BLaER1 (cell line): ENCODE measurements around the gene AUTS2.

Source experiments
- H3K27ac ChIP-seq: shearing (Covaris generic); formaldehyde crosslinking; 2 replicates; pipeline ENCODE4 v1.8.1; 2022
- H3K27me3 ChIP-seq: shearing (Covaris generic); formaldehyde crosslinking; 2 replicates; pipeline ENCODE4 v1.8.1; 2022
- H3K36me3 ChIP-seq: shearing (Covaris generic); formaldehyde crosslinking; 2 replicates; pipeline ENCODE4 v1.8.1; 2022
- H3K4me1 ChIP-seq: shearing (Covaris generic); formaldehyde crosslinking; 2 replicates; pipeline ENCODE4 v1.8.1; 2022
- H3K4me2 ChIP-seq: shearing (Covaris generic); formaldehyde crosslinking; 2 replicates; pipeline ENCODE4 v1.8.1; 2022
- H3K4me3 ChIP-seq: shearing (Covaris generic); formaldehyde crosslinking; 2 replicates; pipeline ENCODE4 v1.8.1; 2022
- H3K9ac ChIP-seq: shearing (Covaris generic); formaldehyde crosslinking; 2 replicates; pipeline ENCODE4 v1.8.1; 2022
- H3K9me3 ChIP-seq: shearing (Covaris generic); formaldehyde crosslinking; 2 replicates; pipeline ENCODE4 v1.8.1; 2022
- H4K20me1 ChIP-seq: shearing (Covaris generic); formaldehyde crosslinking; 2 replicates; pipeline ENCODE4 v1.8.1; 2022
- Cebpa-rat ChIP-seq: shearing (Covaris generic); IDR thresholded peaks from 2 replicates; pipeline ENCODE4 v1.8.1; 2022

Gene AUTS2

GRCh38 chr7:70017357-70017756, 419.1 kb downstream of the AUTS2 start:
- H3K4me3 ChIP-seq, result no peak overlapping the region
- no peaks in the 10 kb centered on the region for H3K9me3 ChIP-seq
- H3K27ac ChIP-seq, result no peak overlapping the region
- H4K20me1 ChIP-seq, result peaks cover 20% of the 10 kb centered on the region; the same call in 1 of the 2 replicates
- no peaks in the 10 kb centered on the region for H3K27me3 ChIP-seq
- no peak overlapping the region for H3K4me2 ChIP-seq
- H3K4me1 ChIP-seq, result peaks cover 43% of the 10 kb centered on the region
- no peak overlapping the region for H3K9ac ChIP-seq
- no peak for TF ChIP-seq Cebpa-rat
- H3K36me3 ChIP-seq, result no peaks in the 10 kb centered on the region

GRCh38 chr7:70018700-70019099, 420.4 kb downstream of the AUTS2 start:
- no peaks in the 10 kb centered on the region for H3K9me3 ChIP-seq
- no peak overlapping the region for H3K9ac ChIP-seq
- H3K36me3 ChIP-seq, result no peaks in the 10 kb centered on the region
- H3K4me1 ChIP-seq, result peaks cover 29% of the 10 kb centered on the region
- no peak for TF ChIP-seq Cebpa-rat
- peaks cover 33% of the 10 kb centered on the region for H4K20me1 ChIP-seq
- no peaks in the 10 kb centered on the region for H3K27me3 ChIP-seq
- H3K27ac ChIP-seq, result no peak overlapping the region
- H3K4me2 ChIP-seq, result no peak overlapping the region
- no peak overlapping the region for H3K4me3 ChIP-seq

GRCh38 chr7:70027867-70028266, 429.6 kb downstream of the AUTS2 start:
- H3K27ac ChIP-seq, result no peak overlapping the region
- H4K20me1 ChIP-seq, result peaks cover 54% of the 10 kb centered on the region
- no peak for TF ChIP-seq Cebpa-rat
- no peaks in the 10 kb centered on the region for H3K27me3 ChIP-seq
- no peak overlapping the region for H3K4me3 ChIP-seq
- no peak overlapping the region for H3K9ac ChIP-seq
- H3K36me3 ChIP-seq, result no peaks in the 10 kb centered on the region
- H3K4me1 ChIP-seq, result peaks cover 22% of the 10 kb centered on the region
- H3K4me2 ChIP-seq, result peak overlapping the region; percentile 13; the same call in 1 of the 2 replicates
- H3K9me3 ChIP-seq, result peaks cover 23% of the 10 kb centered on the region

GRCh38 chr7:70028620-70029019, 430.3 kb downstream of the AUTS2 start:
- H3K4me1 ChIP-seq, result peaks cover 23% of the 10 kb centered on the region
- no peaks in the 10 kb centered on the region for H3K27me3 ChIP-seq
- H3K4me2 ChIP-seq, result no peak overlapping the region
- H3K4me3 ChIP-seq, result no peak overlapping the region
- no peak for TF ChIP-seq Cebpa-rat
- no peaks in the 10 kb centered on the region for H3K36me3 ChIP-seq
- H4K20me1 ChIP-seq, result peaks cover 47% of the 10 kb centered on the region
- H3K9me3 ChIP-seq, result peaks cover 23% of the 10 kb centered on the region
- H3K27ac ChIP-seq, result no peak overlapping the region
- H3K9ac ChIP-seq, result no peak overlapping the region

- H3K36me3 ChIP-seq, result no peaks in the 10 kb centered on the region
- H3K9me3 ChIP-seq, result peaks cover 23% of the 10 kb centered on the region
- no peaks in the 10 kb centered on the region for H3K27me3 ChIP-seq
- H3K4me3 ChIP-seq, result no peak overlapping the region
- no peak overlapping the region for H3K4me2 ChIP-seq
- no peak for TF ChIP-seq Cebpa-rat
- H4K20me1 ChIP-seq, result peaks cover 47% of the 10 kb centered on the region
- H3K9ac ChIP-seq, result no peak overlapping the region
- H3K4me1 ChIP-seq, result peaks cover 34% of the 10 kb centered on the region
- H3K27ac ChIP-seq, result no peak overlapping the region
These were observed 431.7 kb downstream of the AUTS2 start for GRCh38 chr7:70029993-70030392.

- Histone ChIP-seq H3K27ac (no peak overlapping the region), H4K20me1 (peaks cover 46% of the 10 kb centered on the region)
These were observed 432.5 kb downstream of the AUTS2 start for GRCh38 chr7:70030745-70031144.

GRCh38 chr7:70031245-70031644, 433.0 kb downstream of the AUTS2 start:
- Histone ChIP-seq H3K4me1 (peaks cover 34% of the 10 kb centered on the region), H3K9me3 (peaks cover 23% of the 10 kb centered on the region), H3K4me2 (no peak overlapping the region), H3K4me3 (no peak overlapping the region), H3K36me3 (no peaks in the 10 kb centered on the region), H3K9ac (no peak overlapping the region), H3K27ac (no peak overlapping the region), H4K20me1 (peaks cover 46% of the 10 kb centered on the region), H3K27me3 (no peaks in the 10 kb centered on the region)
- no peak for TF ChIP-seq Cebpa-rat

More at GRCh38 chr7:70030745-70031144, 432.5 kb downstream of the AUTS2 start:
- no peak overlapping the region for H3K4me3 ChIP-seq
- no peaks in the 10 kb centered on the region for H3K27me3 ChIP-seq
- H3K9me3 ChIP-seq, result peaks cover 23% of the 10 kb centered on the region
- H3K36me3 ChIP-seq, result no peaks in the 10 kb centered on the region
- H3K9ac ChIP-seq, result no peak overlapping the region
- H3K4me1 ChIP-seq, result peaks cover 34% of the 10 kb centered on the region
- no peak overlapping the region for H3K4me2 ChIP-seq
- TF ChIP-seq Cebpa-rat, result no peak

GRCh38 chr7:70032649-70033048, 434.4 kb downstream of the AUTS2 start:
- Histone ChIP-seq H4K20me1 (peaks cover 43% of the 10 kb centered on the region), H3K27me3 (no peaks in the 10 kb centered on the region), H3K4me1 (peaks cover 26% of the 10 kb centered on the region), H3K27ac (no peak overlapping the region), H3K9me3 (peaks cover 23% of the 10 kb centered on the region), H3K9ac (no peak overlapping the region), H3K4me2 (no peak overlapping the region), H3K36me3 (no peaks in the 10 kb centered on the region), H3K4me3 (no peak overlapping the region)
- no peak for TF ChIP-seq Cebpa-rat

- no peak overlapping the region for H3K27ac ChIP-seq
- H3K9ac ChIP-seq, result no peak overlapping the region
- peaks cover 20% of the 10 kb centered on the region for H3K4me1 ChIP-seq
- no peak overlapping the region for H3K4me2 ChIP-seq
- H3K36me3 ChIP-seq, result no peaks in the 10 kb centered on the region
- H3K4me3 ChIP-seq, result no peak overlapping the region
- peaks cover 23% of the 10 kb centered on the region for H3K9me3 ChIP-seq
- peaks cover 45% of the 10 kb centered on the region for H4K20me1 ChIP-seq
- H3K27me3 ChIP-seq, result no peaks in the 10 kb centered on the region
- no peak for TF ChIP-seq Cebpa-rat
These were observed 435.0 kb downstream of the AUTS2 start for GRCh38 chr7:70033226-70033625.

- Histone ChIP-seq H3K27ac (no peak overlapping the region), H3K4me1 (peaks cover 19% of the 10 kb centered on the region; the same call in 1 of the 2 replicates), H3K4me2 (no peak overlapping the region), H3K9me3 (peaks cover 23% of the 10 kb centered on the region), H3K9ac (no peak overlapping the region), H3K4me3 (no peak overlapping the region), H3K27me3 (no peaks in the 10 kb centered on the region), H4K20me1 (peaks cover 50% of the 10 kb centered on the region), H3K36me3 (no peaks in the 10 kb centered on the region)
- no peak for TF ChIP-seq Cebpa-rat
These were observed 436.7 kb downstream of the AUTS2 start for GRCh38 chr7:70034999-70035398.

GRCh38 chr7:70035519-70035918, 437.2 kb downstream of the AUTS2 start:
- Histone ChIP-seq H3K4me1 (peaks cover 23% of the 10 kb centered on the region; the same call in 1 of the 2 replicates), H3K36me3 (no peaks in the 10 kb centered on the region), H3K4me2 (no peak overlapping the region), H3K27ac (no peak overlapping the region), H3K4me3 (no peak overlapping the region), H3K9me3 (peaks cover 23% of the 10 kb centered on the region), H3K27me3 (no peaks in the 10 kb centered on the region), H3K9ac (no peak overlapping the region), H4K20me1 (peaks cover 55% of the 10 kb centered on the region)
- no peak for TF ChIP-seq Cebpa-rat
